Activated T-helper 2 cell treated with anti-CD3 and anti-CD28 coated beads, Interferon-gamma antibody, Interleukin-2, Interleukin-4, amounts not matched to agents 10 μg/mL and 5 μg/mL and 100 μg/mL, durations not matched to agents 14 hours and 24 hours and 36 hours (primary cell): ENCODE data around the gene KRT35. TPM values are rescaled to one million over a fixed set of nuclear protein-coding genes. Genes with fewer than 3 reads are reported as not detected.

ENCODE experiments used
- DNase-seq: peaks from one replicate; pipeline ENCODE4 v3.0.0; 2021; ENCODE audit warnings: low spot score
- H3K27ac Mint-ChIP-seq: one replicate; pipeline ENCODE4 v1.8.0; 2021; ENCODE audit warnings: mixed read lengths
- H3K27me3 Mint-ChIP-seq: one replicate; pipeline ENCODE4 v1.8.0; 2021; ENCODE audit warnings: low read depth, mixed read lengths
- H3K36me3 Mint-ChIP-seq: one replicate; pipeline ENCODE4 v1.8.0; 2021; ENCODE audit warnings: low read depth, mixed read lengths
- H3K4me1 Mint-ChIP-seq: one replicate; pipeline ENCODE4 v1.8.0; 2021; ENCODE audit warnings: low read depth, mixed read lengths
- H3K4me3 Mint-ChIP-seq: one replicate; pipeline ENCODE4 v1.8.0; 2021; ENCODE audit warnings: low read depth, mild to moderate bottlenecking, moderate library complexity, mixed read lengths
- H3K9me3 Mint-ChIP-seq: one replicate; pipeline ENCODE4 v1.8.0; 2021; ENCODE audit warnings: mixed read lengths
- intact Hi-C: fragments of 100-400 bp; cut with micrococcal nuclease; formaldehyde crosslinking; loops from one replicate; pipeline ENCODE4 v1.15.1; 2023
- total RNA-seq: library from RNA; stranded (reverse); gene quantifications from 2 replicates; pipeline ENCODE4 v1.2.3, GENCODE V29; 2022

Gene KRT35
- not detected in 2 replicates for total RNA-seq

GRCh38 chr17:41481036-41481435, at the start of gene KRT35:
TSS of gene KRT35 (minus strand) at chr17:41481151. CDS start at chr17:41481097, 54 bp downstream.
- Mint-ChIP-seq H3K4me1 (no peaks in the 10 kb centered on the region), H3K9me3 (no peaks in the 10 kb centered on the region), H3K27ac (no peak within 1 kb of the TSS), H3K4me3 (no peak within 1 kb of the TSS), H3K36me3 (no peaks in the 10 kb centered on the region), H3K27me3 (no peaks in the 10 kb centered on the region)
- intact Hi-C loops: no loop called here
- no peak for DNase-seq

GRCh38 chr17:41530062-41531048, 49.4 kb upstream of the KRT35 start:
- Mint-ChIP-seq H3K4me1 (peaks cover 1% of the 10 kb centered on the region), H3K27ac (no peak overlapping the region), H3K27me3 (peaks cover 61% of the 10 kb centered on the region), H3K36me3 (no peaks in the 10 kb centered on the region), H3K4me3 (no peak overlapping the region), H3K9me3 (no peaks in the 10 kb centered on the region)
- intact Hi-C loops: no loop called here
- DNase-seq: no peak

- intact Hi-C loops: no loop called here
- DNase-seq: no peak
- no peak overlapping the region for H3K27ac Mint-ChIP-seq
- peaks cover 1% of the 10 kb centered on the region for H3K4me1 Mint-ChIP-seq
- H3K4me3 Mint-ChIP-seq: no peak overlapping the region
- H3K9me3 Mint-ChIP-seq: no peaks in the 10 kb centered on the region
- no peaks in the 10 kb centered on the region for H3K36me3 Mint-ChIP-seq
- peaks cover 56% of the 10 kb centered on the region for H3K27me3 Mint-ChIP-seq
Measured at GRCh38 chr17:41529491-41529915, 48.6 kb upstream of the KRT35 start.

- Mint-ChIP-seq H3K4me3 (no peak overlapping the region), H3K4me1 (peaks cover 1% of the 10 kb centered on the region), H3K36me3 (no peaks in the 10 kb centered on the region), H3K27me3 (peaks cover 56% of the 10 kb centered on the region), H3K9me3 (no peaks in the 10 kb centered on the region), H3K27ac (no peak overlapping the region)
- intact Hi-C loops: no loop called here
- DNase-seq: no peak
Measured at GRCh38 chr17:41528959-41529353, 48.0 kb upstream of the KRT35 start.

- Mint-ChIP-seq H3K4me3 (no peak overlapping the region), H3K36me3 (no peaks in the 10 kb centered on the region), H3K4me1 (peaks cover 1% of the 10 kb centered on the region), H3K9me3 (no peaks in the 10 kb centered on the region), H3K27ac (no peak overlapping the region), H3K27me3 (peaks cover 50% of the 10 kb centered on the region)
- no peak for DNase-seq
- intact Hi-C loops: no loop called here
Measured at GRCh38 chr17:41527063-41528023, 46.4 kb upstream of the KRT35 start.

GRCh38 chr17:41524261-41524660, 43.3 kb upstream of the KRT35 start:
- Mint-ChIP-seq H3K4me3 (no peak overlapping the region), H3K36me3 (no peaks in the 10 kb centered on the region), H3K27me3 (peaks cover 25% of the 10 kb centered on the region), H3K27ac (no peak overlapping the region), H3K9me3 (no peaks in the 10 kb centered on the region), H3K4me1 (peaks cover 1% of the 10 kb centered on the region)
- intact Hi-C loops: no loop called here
- no peak for DNase-seq

- H3K27me3 Mint-ChIP-seq: peaks cover 20% of the 10 kb centered on the region
- peaks cover 1% of the 10 kb centered on the region for H3K4me1 Mint-ChIP-seq
- H3K9me3 Mint-ChIP-seq: no peaks in the 10 kb centered on the region
- H3K36me3 Mint-ChIP-seq: no peaks in the 10 kb centered on the region
- H3K27ac Mint-ChIP-seq: no peak overlapping the region
- intact Hi-C loops: no loop called here
- H3K4me3 Mint-ChIP-seq: no peak overlapping the region
- no peak for DNase-seq
Measured at GRCh38 chr17:41523787-41524186, 42.8 kb upstream of the KRT35 start.

GRCh38 chr17:41523225-41523593, 42.3 kb upstream of the KRT35 start:
- no peak for DNase-seq
- Mint-ChIP-seq H3K9me3 (no peaks in the 10 kb centered on the region), H3K4me3 (no peak overlapping the region), H3K27me3 (peaks cover 15% of the 10 kb centered on the region), H3K4me1 (no peaks in the 10 kb centered on the region), H3K27ac (no peak overlapping the region), H3K36me3 (no peaks in the 10 kb centered on the region)
- intact Hi-C loops: no loop called here

- intact Hi-C loops: no loop called here
- Mint-ChIP-seq H3K27me3 (peaks cover 12% of the 10 kb centered on the region), H3K27ac (no peak overlapping the region), H3K4me3 (no peak overlapping the region), H3K9me3 (no peaks in the 10 kb centered on the region), H3K36me3 (no peaks in the 10 kb centered on the region), H3K4me1 (no peaks in the 10 kb centered on the region)
- no peak for DNase-seq
Measured at GRCh38 chr17:41522301-41523224, 41.6 kb upstream of the KRT35 start.

- Mint-ChIP-seq H3K9me3 (no peaks in the 10 kb centered on the region), H3K4me1 (no peaks in the 10 kb centered on the region), H3K36me3 (no peaks in the 10 kb centered on the region), H3K27me3 (peaks cover 5% of the 10 kb centered on the region), H3K4me3 (no peak overlapping the region), H3K27ac (no peak overlapping the region)
- intact Hi-C loops: no loop called here
- no peak for DNase-seq
Measured at GRCh38 chr17:41521574-41522261, 40.8 kb upstream of the KRT35 start.

GRCh38 chr17:41520821-41521521, 40.0 kb upstream of the KRT35 start:
- Mint-ChIP-seq H3K27ac (no peak overlapping the region), H3K36me3 (no peaks in the 10 kb centered on the region), H3K27me3 (peaks cover 4% of the 10 kb centered on the region), H3K4me1 (no peaks in the 10 kb centered on the region), H3K9me3 (no peaks in the 10 kb centered on the region), H3K4me3 (no peak overlapping the region)
- DNase-seq: no peak
- intact Hi-C loops: no loop called here
